SK-N-SH (cell line): Measurements from ENCODE around the gene PGAP3.

Experiments
- EP300 ChIP-seq, 2 experiments: IDR thresholded peaks; 2 replicates each; pipeline versions ENCODE4 v1.4.0 to v1.6.1; 2012; ENCODE audit warnings: borderline replicate concordance in 1 of 2, low read depth in 1 of 2, low read length in 1 of 2
- JUND ChIP-seq: IDR thresholded peaks from 2 replicates; pipeline ENCODE4 v1.4.0; 2012
- RCOR1 ChIP-seq: fragments of 150-350 bp; IDR thresholded peaks from 2 replicates; pipeline ENCODE4 v1.6.1; 2017; ENCODE audit warnings: antibody characterized with exemption, low read length
- REST ChIP-seq: IDR thresholded peaks from 2 replicates; pipeline ENCODE4 v1.6.1; 2012; ENCODE audit warnings: mild to moderate bottlenecking, low read depth, low read length, moderate library complexity
- RFX5 ChIP-seq: IDR thresholded peaks from 2 replicates; pipeline ENCODE4 v1.6.1; 2012; ENCODE audit warnings: mild to moderate bottlenecking, improper control_type of control experiment, low read length
- YY1 ChIP-seq: IDR thresholded peaks from 2 replicates; pipeline ENCODE4 v1.4.0; 2012; ENCODE audit warnings: low read depth, mild to moderate bottlenecking
- TF ChIP-seq, protein P1 (sequence below): fragments of 200-600 bp; sonication (generic); IDR thresholded peaks from 2 replicates; pipeline ENCODE4 v1.6.1; 2017; ENCODE audit warnings: antibody characterized with exemption, mild to moderate bottlenecking, moderate library complexity

- TF ChIP-seq RFX5 = no peak
- TF ChIP-seq, protein P1, sequence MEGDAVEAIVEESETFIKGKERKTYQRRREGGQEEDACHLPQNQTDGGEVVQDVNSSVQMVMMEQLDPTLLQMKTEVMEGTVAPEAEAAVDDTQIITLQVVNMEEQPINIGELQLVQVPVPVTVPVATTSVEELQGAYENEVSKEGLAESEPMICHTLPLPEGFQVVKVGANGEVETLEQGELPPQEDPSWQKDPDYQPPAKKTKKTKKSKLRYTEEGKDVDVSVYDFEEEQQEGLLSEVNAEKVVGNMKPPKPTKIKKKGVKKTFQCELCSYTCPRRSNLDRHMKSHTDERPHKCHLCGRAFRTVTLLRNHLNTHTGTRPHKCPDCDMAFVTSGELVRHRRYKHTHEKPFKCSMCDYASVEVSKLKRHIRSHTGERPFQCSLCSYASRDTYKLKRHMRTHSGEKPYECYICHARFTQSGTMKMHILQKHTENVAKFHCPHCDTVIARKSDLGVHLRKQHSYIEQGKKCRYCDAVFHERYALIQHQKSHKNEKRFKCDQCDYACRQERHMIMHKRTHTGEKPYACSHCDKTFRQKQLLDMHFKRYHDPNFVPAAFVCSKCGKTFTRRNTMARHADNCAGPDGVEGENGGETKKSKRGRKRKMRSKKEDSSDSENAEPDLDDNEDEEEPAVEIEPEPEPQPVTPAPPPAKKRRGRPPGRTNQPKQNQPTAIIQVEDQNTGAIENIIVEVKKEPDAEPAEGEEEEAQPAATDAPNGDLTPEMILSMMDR = no peak
- TF ChIP-seq EP300 (IDR thresholded peaks at IDR 0.05; ENCODE audit: borderline replicate concordance in 1 of 2, low read depth in 1 of 2, low read length in 1 of 2) = no peak
- no peak for TF ChIP-seq YY1
- TF ChIP-seq REST = no peak
- no peak for TF ChIP-seq JUND
- no peak for TF ChIP-seq RCOR1
Measured at GRCh38 chr17:39732586-39732985, 44.7 kb upstream of the PGAP3 start.
